Hematopoietic multipotent progenitor cell treated with erythropoietin and hydrocortisone succinate and interleukin-3 and kit ligand, for 17 days (in vitro differentiated cells): ENCODE measurements around the gene PRDM16.
"Not testable (repeated sequence)": the region's sequence is repeated elsewhere in the genome, so short reads cannot be mapped to it uniquely, and the experiment has no call there.

Source experiments
- DNase-seq: peaks from one replicate; pipeline ENCODE4 v3.0.0-alpha.2; 2015; ENCODE audit warnings: low spot score

The PRDM16 gene

GRCh38 chr1:3082051-3082450 is 13.0 kb downstream of the PRDM16 start:
- DNase-seq: no peak

- no peak for DNase-seq
Measured at GRCh38 chr1:3082571-3083516, 13.8 kb downstream of the PRDM16 start.

- no peak for DNase-seq
Measured at GRCh38 chr1:3084154-3084553, 15.2 kb downstream of the PRDM16 start.

GRCh38 chr1:3084726-3085125 is 15.7 kb downstream of the PRDM16 start:
- no peak for DNase-seq

- no peak for DNase-seq
Measured at GRCh38 chr1:3085721-3086120, 16.7 kb downstream of the PRDM16 start.

GRCh38 chr1:3086272-3086974 is 17.4 kb downstream of the PRDM16 start:
- DNase-seq: no peak

- DNase-seq: no peak
Measured at GRCh38 chr1:3087049-3087448, 18.0 kb downstream of the PRDM16 start.

GRCh38 chr1:3087946-3088668 is 19.1 kb downstream of the PRDM16 start:
- not testable (repeated sequence) for DNase-seq

- no peak for DNase-seq
Measured at GRCh38 chr1:3089490-3089889, 20.5 kb downstream of the PRDM16 start.

GRCh38 chr1:3091334-3091733 is 22.3 kb downstream of the PRDM16 start:
- no peak for DNase-seq

- no peak for DNase-seq
Measured at GRCh38 chr1:3092530-3092929, 23.5 kb downstream of the PRDM16 start.

GRCh38 chr1:3093898-3094626 is 25.1 kb downstream of the PRDM16 start:
- no peak for DNase-seq

- DNase-seq: no peak
Measured at GRCh38 chr1:3094863-3095780, 26.1 kb downstream of the PRDM16 start.

GRCh38 chr1:3096345-3096744 is 27.3 kb downstream of the PRDM16 start:
- no peak for DNase-seq

- DNase-seq: no peak
Measured at GRCh38 chr1:3097231-3097630, 28.2 kb downstream of the PRDM16 start.

- DNase-seq: no peak
Measured at GRCh38 chr1:3097861-3098260, 28.9 kb downstream of the PRDM16 start.

- no peak for DNase-seq
Measured at GRCh38 chr1:3099861-3100260, 30.9 kb downstream of the PRDM16 start.

GRCh38 chr1:3101124-3101939 is 32.3 kb downstream of the PRDM16 start:
- DNase-seq: no peak

GRCh38 chr1:3102641-3103040 is 33.6 kb downstream of the PRDM16 start:
- no peak for DNase-seq
